ENCODE measurements around the gene GAS7.

GRCh38 chr17:9898812-9899211 is 299.6 kb downstream of the GAS7 start:
- TF ChIP-seq CTCF (IDR thresholded peaks at IDR 0.05) (no peak), POLR2A (IDR thresholded peaks at IDR 0.05) (no peak), POLR2AphosphoS5 (IDR thresholded peaks at IDR 0.05) (no peak), EP300 (IDR thresholded peaks at IDR 0.05) (no peak)
